ENCODE results near the gene NPPB. TPM values are rescaled to one million over a fixed set of nuclear protein-coding genes. Genes with fewer than 3 reads are reported as not detected.
"Not testable (repeated sequence)": the region's sequence is repeated elsewhere in the genome, so short reads cannot be mapped to it uniquely, and the experiment has no call there.

Gene NPPB
- total and polyA plus RNA-seq, 2 donors (not counting 1 experiment from before 2014, with no cell fraction given): not detected

DNA sequence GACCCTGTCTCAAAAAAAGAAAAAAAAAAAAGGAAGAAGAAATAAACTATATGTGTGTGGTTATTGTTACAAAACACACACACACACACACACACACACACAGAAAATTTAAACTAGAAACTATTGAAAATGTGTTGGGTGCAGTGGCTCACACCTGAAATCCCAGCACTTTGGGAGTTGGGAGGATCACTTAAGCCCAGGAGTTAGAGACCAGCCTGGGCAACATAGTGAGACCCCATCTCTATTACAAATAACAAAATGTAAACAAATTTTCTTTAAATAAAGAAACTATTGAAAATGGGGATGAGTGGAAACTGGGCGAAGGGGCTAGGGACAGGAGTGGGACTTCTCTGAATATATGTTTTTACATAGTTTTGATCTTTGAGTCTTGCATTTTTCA lies 44.5 kb upstream of the NPPB start:
- peaks cover 8% of the 10 kb centered on the region for H3K27me3 ChIP-seq (ENCODE audit: control insufficient read depth, insufficient read depth, low read length)
- no peaks in the 10 kb centered on the region for H3K4me1 ChIP-seq (ENCODE audit: control insufficient read depth, extremely low read depth, insufficient read depth, low read length)
- H3K4me3 ChIP-seq (replicated peaks in 1 of 4; ENCODE audit: control extremely low read depth in 1 of 4, insufficient read depth in 1 of 4, low read depth in 3 of 4, low read length in 4 of 4): no peak overlapping the region
- H3K79me2 ChIP-seq (ENCODE audit: control insufficient read depth, insufficient read depth, low read length): no peaks in the 10 kb centered on the region
- H3K9me3 ChIP-seq (ENCODE audit: control insufficient read depth, insufficient read depth, low read depth, low read length): no peaks in the 10 kb centered on the region
- DNase-seq (ENCODE audit: low read depth in 2 of 2): no peak
- no peaks in the 10 kb centered on the region for H3K36me3 ChIP-seq (ENCODE audit: control insufficient read depth, insufficient read depth, low read length)
- TF ChIP-seq EZH2 (IDR thresholded peaks at IDR 0.05; ENCODE audit: low read length, missing control alignments): no peak
- TF ChIP-seq, protein P1, sequence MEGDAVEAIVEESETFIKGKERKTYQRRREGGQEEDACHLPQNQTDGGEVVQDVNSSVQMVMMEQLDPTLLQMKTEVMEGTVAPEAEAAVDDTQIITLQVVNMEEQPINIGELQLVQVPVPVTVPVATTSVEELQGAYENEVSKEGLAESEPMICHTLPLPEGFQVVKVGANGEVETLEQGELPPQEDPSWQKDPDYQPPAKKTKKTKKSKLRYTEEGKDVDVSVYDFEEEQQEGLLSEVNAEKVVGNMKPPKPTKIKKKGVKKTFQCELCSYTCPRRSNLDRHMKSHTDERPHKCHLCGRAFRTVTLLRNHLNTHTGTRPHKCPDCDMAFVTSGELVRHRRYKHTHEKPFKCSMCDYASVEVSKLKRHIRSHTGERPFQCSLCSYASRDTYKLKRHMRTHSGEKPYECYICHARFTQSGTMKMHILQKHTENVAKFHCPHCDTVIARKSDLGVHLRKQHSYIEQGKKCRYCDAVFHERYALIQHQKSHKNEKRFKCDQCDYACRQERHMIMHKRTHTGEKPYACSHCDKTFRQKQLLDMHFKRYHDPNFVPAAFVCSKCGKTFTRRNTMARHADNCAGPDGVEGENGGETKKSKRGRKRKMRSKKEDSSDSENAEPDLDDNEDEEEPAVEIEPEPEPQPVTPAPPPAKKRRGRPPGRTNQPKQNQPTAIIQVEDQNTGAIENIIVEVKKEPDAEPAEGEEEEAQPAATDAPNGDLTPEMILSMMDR (conservative IDR thresholded peaks at IDR 0.05 in 1 of 2, IDR thresholded peaks at IDR 0.05 in 1 of 2; ENCODE audit: low read depth in 1 of 2, low read length in 2 of 2): no peak
- no peak overlapping the region for H3K4me2 ChIP-seq (ENCODE audit: extremely low read depth, insufficient read depth, low read length)
- no peaks in the 10 kb centered on the region for H4K20me1 ChIP-seq (ENCODE audit: control insufficient read depth, extremely low read depth, insufficient read depth, low read length)
- H2AFZ ChIP-seq (ENCODE audit: low read length): no peak overlapping the region
- H3K27ac ChIP-seq (ENCODE audit: insufficient read depth, low read length): no peak overlapping the region
- no peak overlapping the region for H3K9ac ChIP-seq (ENCODE audit: insufficient read depth, low read length)

DNA sequence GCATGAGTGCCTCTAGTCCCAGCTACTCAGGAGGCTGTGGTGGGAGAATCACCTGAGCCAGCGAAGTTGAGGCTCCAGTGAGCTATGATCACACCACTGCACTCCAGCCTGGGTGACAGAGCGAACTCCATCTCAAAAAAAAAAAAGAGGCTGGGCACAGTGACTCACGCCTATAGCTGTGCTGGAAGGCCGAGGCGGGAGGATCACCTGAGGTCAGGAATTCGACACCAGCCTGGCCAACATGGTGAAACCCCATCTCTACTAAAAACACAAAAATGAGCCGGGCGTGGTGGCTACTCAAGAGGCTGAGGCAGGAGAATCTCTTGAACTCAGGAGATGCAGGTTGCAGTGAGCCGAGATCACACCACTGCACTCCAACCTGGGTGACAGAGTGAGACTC lies 42.7 kb upstream of the NPPB start:
- not testable (repeated sequence) for DNase-seq (ENCODE audit: low read depth in 2 of 2); H3K27ac ChIP-seq (ENCODE audit: insufficient read depth, low read length)
- H3K27me3 ChIP-seq (ENCODE audit: control insufficient read depth, insufficient read depth, low read length): peaks cover 11% of the 10 kb centered on the region

DNA sequence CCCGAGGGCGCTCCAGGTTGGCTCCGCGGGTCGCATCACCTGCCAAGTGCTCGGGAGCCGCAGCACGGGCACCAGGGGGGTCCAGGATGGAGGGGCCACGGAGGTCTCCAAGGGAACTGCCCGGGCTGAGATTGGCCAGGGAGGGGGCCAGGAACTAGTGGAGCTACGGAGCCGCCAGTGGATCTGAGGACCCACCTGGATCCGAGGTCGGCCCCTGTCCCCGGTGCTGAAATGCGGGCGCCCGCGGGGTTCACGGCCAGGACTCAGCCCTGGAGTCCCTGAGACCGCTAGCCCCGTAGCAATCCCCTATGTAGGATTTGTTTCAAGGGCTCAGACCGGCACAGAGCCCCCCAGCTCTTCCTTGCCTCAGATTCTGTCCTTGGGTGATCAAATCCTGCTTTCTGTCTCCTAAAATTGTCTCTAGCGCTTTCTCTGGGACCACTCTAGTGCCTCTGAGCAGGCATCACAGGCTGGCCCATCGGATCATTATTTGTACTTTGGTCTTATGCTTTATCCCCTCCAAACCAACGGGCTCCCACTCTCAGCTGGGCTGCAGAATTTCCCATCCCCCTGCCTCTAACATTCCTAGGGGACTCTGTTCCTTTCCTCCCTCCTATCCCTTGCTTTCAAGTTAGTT lies 40.2 kb upstream of the NPPB start:
- Histone ChIP-seq H3K4me1 (ENCODE audit: control insufficient read depth, extremely low read depth, insufficient read depth, low read length) (no peaks in the 10 kb centered on the region), H3K36me3 (ENCODE audit: control insufficient read depth, insufficient read depth, low read length) (no peaks in the 10 kb centered on the region), H3K27ac (ENCODE audit: insufficient read depth, low read length) (no peak overlapping the region), H4K20me1 (ENCODE audit: control insufficient read depth, extremely low read depth, insufficient read depth, low read length) (no peaks in the 10 kb centered on the region), H3K9me3 (ENCODE audit: control insufficient read depth, insufficient read depth, low read depth, low read length) (no peaks in the 10 kb centered on the region), H3K79me2 (ENCODE audit: control insufficient read depth, insufficient read depth, low read length) (no peaks in the 10 kb centered on the region), H3K4me2 (ENCODE audit: extremely low read depth, insufficient read depth, low read length) (no peak overlapping the region), H2AFZ (ENCODE audit: low read length) (no peak overlapping the region), H3K27me3 (ENCODE audit: control insufficient read depth, insufficient read depth, low read length) (peaks cover 11% of the 10 kb centered on the region), H3K9ac (ENCODE audit: insufficient read depth, low read length) (no peak overlapping the region), H3K4me3 (replicated peaks in 1 of 4; ENCODE audit: control extremely low read depth in 1 of 4, insufficient read depth in 1 of 4, low read depth in 3 of 4, low read length in 4 of 4) (no peak overlapping the region)
- TF ChIP-seq, protein P1 (conservative IDR thresholded peaks at IDR 0.05 in 1 of 2, IDR thresholded peaks at IDR 0.05 in 1 of 2; ENCODE audit: low read depth in 1 of 2, low read length in 2 of 2): no peak
- peak; percentile 51 for TF ChIP-seq EZH2 (IDR thresholded peaks at IDR 0.05; ENCODE audit: low read length, missing control alignments)
- no peak for DNase-seq (ENCODE audit: low read depth in 2 of 2)

More for the DNA sequence above, 42.7 kb upstream of the NPPB start:
- H3K9me3 ChIP-seq (ENCODE audit: control insufficient read depth, insufficient read depth, low read depth, low read length); H3K4me3 ChIP-seq (replicated peaks in 1 of 4; ENCODE audit: control extremely low read depth in 1 of 4, insufficient read depth in 1 of 4, low read depth in 3 of 4, low read length in 4 of 4); H3K4me1 ChIP-seq (ENCODE audit: control insufficient read depth, extremely low read depth, insufficient read depth, low read length); H3K9ac ChIP-seq (ENCODE audit: insufficient read depth, low read length); H2AFZ ChIP-seq (ENCODE audit: low read length); H3K4me2 ChIP-seq (ENCODE audit: extremely low read depth, insufficient read depth, low read length); H3K36me3 ChIP-seq (ENCODE audit: control insufficient read depth, insufficient read depth, low read length); H4K20me1 ChIP-seq (ENCODE audit: control insufficient read depth, extremely low read depth, insufficient read depth, low read length); H3K79me2 ChIP-seq (ENCODE audit: control insufficient read depth, insufficient read depth, low read length): not testable (repeated sequence)

Measured in fibroblast of lung (primary cell).